ENCODE results near the gene SMIM10L2A. TPM values are rescaled to one million over a fixed set of nuclear protein-coding genes. Genes with fewer than 3 reads are reported as not detected.
"Not testable (repeated sequence)": the region's sequence is repeated elsewhere in the genome, so short reads cannot be mapped to it uniquely, and the experiment has no call there.

Gene SMIM10L2A
- total RNA-seq, 2 donors from 2014 or later, result 3.4 to 3.8 TPM

DNA sequence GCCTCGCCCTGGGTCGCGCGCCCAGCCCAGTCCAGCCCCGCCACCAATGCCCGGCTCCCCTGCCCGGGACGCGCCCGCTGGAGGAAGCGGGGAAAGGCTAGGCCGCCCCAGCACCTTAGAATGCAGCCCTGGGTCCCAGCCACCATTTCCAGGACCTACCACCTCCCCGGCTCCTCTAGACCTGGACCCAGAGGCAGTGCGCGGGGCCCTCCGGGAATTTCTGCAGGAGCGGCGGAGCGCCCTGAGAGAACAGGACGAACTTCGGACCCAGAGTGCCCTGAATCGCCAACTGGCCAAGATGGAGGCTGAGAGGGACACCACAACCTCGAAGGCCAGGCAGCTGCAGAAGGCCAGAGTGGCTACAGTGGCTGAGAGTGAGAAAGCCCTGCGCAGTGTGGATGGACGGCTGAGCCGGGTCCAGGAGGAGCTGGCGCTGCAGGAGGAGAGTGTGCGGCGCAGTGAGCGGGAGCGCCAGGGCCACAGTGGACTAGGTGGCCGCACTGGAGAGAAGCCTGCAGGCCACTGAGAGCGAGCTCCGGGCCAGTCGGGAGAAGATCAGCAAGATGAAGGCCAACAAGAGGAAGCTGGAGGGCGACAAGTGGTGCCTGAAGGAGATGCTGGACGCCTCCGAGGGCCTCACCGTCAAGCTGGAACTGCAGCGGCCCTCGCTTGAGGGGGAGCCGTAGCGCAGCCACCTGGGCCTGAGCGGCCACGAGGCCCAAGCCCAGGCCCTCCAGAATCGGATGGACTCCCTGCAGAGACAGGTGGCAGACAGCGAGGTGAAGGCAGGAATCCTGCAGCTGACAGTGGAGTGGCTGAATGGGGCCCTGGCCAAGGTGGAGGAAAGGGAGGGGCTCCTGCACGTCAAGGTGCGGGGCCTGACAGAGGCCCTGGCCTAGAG lies 15.5 kb downstream of the SMIM10L2A start:
- no peak for DNase-seq
- ATAC-seq, result no peak
- intact Hi-C loops (cut with DNase I), result no loop called here

DNA sequence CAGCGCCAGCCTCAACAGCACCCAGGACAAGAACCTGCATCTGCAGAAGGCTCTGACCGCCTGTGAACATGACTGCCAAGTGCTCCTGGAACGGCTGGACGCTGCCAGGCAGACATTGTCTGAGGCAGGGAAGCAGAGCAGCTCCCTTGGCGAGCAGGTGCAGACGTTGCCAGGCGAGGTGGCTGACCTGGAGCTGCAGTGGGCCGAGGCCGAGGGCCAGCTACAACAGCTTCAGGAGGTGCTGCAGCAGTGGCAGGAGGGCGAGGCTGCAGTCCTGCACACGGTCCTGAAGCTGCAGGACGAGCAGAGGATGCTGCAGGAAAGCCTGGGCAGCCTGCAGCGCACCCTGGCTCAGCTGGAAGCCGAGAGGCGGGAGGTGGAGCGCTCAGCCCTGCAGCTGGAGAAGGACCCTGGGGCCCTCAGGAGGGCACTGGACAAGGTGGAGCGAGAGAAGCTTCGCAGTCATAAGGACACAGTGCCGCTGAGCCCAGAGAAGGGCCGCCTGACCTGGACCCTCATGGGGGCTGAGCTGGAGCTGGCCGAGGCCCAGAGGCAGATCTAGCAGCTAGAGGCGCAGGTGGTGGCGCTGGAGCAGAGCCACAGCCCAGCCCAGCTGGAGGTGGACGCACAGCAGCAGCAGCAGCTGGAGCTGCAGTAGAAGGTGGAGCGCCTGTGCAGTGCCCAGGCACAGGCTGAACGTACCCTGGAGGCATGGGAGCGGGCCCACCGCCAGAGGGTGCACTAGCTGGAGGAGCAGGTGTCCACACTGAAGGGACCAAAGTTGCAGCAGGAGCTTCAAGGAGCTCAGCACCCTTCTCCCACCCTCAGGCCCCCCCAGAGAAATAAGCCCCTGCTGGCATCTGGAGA lies 16.4 kb downstream of the SMIM10L2A start:
- ATAC-seq, result no peak
- intact Hi-C loops (cut with DNase I), result no loop called here
- DNase-seq, result no peak

DNA sequence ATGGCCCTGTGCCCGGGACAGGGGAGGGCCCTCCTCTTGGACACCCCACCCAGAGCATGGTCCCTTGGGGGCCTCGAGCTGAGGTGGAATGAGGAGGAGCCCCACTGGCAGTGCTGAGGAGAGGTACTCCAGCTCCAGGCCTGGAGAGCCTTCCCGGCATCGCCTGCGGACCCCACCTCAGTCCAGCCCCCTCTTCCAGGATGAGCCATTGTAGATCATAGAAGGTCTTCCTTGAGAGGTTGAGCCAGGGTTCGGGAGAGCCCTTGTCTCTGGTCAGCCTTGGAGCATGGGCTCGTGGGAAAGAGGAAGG lies 16.9 kb downstream of the SMIM10L2A start:
- no peak for DNase-seq
- ATAC-seq, result no peak
- intact Hi-C loops (cut with DNase I), result no loop called here

DNA sequence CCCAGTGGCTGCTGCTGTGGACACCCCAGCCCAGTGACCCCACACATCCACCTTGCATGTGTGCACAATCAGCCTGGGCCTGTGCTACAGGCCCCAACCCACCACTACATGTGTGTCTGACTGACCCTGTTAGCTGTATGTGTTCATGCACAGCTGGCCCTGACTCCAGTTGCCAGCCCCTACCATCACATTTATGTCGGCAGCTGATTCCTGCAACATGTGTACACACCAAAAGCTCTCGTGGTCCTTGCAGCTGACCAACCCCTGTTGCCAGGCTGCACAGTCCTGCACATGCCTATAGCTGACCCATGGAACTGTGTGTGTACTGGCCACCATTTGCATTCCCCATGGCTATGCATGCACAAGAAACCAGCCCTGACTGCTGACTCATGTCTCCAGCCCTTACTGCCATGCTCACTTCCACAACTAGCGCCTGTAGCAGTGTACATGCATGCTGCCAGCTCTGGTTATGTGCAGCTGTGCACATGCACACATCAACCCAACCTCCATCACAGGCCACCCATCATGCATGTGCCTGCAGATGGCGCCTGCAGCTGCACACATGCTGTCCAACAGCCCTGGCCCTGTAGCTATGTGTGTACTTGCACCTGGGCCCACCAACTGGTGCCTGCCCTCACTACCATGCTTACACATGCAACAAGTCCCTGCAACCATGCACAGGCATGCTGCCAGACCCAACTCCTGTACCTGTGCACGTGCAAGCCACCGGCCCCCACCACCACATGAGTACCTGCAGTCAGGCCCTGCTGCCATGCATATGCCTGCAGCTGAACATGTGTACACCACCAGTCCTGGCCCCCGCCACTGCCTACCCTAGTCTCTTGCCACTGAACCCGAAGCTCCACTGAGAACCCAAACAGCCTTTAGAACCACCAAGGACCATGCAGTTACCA lies 28.1 kb downstream of the SMIM10L2A start:
- intact Hi-C loops (cut with DNase I), result no loop called here
- ATAC-seq (no peak), DNase-seq (no peak)

DNA sequence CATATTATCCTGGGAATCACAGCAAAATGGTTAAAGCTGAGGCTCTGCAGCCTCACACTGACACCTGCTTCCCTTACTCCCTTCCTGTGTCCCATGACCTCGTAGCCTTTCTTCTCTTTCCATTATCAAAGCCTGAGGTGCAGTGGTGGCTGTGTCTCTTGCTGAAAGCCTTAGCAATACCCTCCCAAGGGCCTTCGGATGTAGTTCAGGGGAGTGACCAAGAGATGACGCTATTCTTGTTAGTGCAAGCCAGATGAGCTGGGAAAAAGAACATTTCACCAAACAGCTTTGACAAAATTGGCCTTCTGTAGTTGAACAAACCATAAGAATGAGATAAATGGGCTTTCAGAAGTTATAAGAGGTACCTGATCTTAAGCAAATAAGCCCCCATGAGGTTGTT lies 31.6 kb downstream of the SMIM10L2A start:
- intact Hi-C loops (cut with DNase I), result no loop called here
- ATAC-seq (no peak), DNase-seq (no peak)

DNA sequence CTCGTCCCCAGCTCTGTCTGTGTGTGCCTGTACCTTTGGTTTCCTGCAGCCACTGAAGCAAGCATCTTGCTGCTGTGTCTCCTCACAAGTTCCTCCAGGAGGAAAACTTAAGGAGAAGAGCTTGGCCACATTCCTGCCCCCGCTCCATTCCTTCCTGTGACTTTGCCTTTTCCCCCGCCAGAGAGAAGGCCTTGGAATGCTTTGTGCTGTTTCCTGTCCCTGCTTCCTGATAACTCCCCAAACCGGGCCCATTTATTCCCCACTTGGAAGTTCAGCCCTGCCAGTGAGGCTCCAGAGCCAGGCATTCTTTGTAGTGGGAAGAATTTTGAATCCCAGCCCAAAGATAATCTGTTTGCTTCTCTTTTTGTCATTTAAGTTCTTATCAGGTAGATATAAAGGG lies 33.1 kb downstream of the SMIM10L2A start:
- DNase-seq, result no peak
- peak in 1 of 2 donors; percentile 50 for ATAC-seq
- intact Hi-C loops (cut with DNase I), result no loop called here

DNA sequence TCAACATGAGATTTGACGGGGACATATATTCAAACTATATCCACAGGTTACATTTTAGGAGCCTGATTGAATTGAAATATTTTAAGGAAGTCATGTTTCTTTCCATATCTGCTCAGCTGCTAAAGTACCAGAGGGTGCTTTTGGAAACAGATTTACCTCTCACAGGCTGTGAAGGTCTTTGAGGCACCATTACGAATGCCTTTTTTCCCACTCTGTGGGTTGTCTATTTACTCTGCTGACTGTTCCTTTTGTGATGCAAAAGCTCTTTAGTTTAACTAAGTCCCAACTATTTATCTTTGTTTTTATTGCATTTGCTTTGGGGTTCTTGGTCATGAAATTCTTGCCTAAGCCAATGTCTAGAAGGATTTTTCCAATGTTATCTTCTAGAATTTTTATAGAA lies 40.0 kb downstream of the SMIM10L2A start:
- DNase-seq; intact Hi-C loops (cut with DNase I): not testable (repeated sequence)

DNA sequence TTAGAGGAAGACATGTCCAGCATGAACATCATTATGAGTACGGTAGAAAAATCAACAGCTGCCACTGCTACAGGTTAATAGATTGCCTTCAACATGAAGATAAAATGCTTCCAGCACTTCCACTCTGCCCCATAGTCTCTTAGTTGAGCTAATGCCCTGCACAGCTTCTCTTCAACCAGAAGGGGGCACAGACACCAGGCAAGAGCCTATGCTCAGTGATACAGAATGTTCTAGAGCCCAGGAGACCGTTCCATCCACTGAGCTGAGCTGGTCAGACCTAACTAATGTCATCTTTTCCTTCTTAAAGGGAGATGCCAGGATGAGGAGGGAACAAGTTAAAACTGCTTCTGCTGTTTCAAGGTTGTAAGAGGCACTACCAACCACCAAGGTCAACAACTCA lies 42.2 kb downstream of the SMIM10L2A start:
- intact Hi-C loops (cut with DNase I), result no loop called here
- ATAC-seq, result no peak
- DNase-seq, result no peak

More for the DNA sequence above, 40.0 kb downstream of the SMIM10L2A start:
- not testable (repeated sequence) for ATAC-seq

DNA sequence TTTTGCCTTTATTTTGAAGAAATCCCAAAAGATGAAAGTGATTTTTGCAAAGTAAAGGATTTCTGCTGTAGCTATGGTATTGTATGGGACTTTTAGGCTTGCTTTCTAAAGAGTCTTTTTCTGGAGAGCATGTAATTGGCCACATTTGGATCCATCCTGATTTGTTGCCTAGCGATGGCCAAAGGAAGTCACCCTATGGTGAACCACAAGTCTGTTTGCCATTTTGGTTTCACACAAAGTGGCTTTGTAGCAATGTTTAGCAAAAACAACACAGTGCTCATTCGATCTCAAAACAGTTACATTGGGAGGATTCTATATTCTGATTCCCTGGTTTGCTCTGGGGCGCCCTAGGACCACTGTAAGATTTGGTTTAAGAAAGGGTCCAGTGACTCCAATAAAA lies 54.6 kb downstream of the SMIM10L2A start:
- intact Hi-C loops (cut with DNase I), result loop anchor here in 1 of 2 donors (2.0 to 10.0 kb wide), 2 partner anchors 290 to 362 kb away; no protein-coding TSS in a partner anchor
- DNase-seq, result no peak
- no peak for ATAC-seq

DNA sequence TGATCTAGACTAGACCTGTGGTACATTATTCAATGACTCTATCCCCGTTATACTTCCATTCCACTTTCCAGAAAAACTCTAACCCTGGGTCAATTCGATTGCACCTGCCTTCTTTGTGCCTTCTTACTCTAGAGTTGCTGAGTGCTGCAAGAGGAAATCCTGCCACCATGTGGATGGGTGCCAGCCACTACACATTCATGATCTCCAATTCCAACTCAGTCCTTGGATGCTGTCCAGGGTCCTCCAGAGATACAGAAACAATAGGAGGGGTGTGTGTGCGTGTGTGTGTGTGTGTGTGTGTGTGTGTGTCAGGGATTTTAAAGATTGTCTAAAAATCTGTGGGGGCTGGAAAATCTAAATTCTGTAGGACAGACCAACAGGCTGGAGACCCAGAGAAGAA lies 55.8 kb downstream of the SMIM10L2A start:
- DNase-seq (peak; percentile 82), ATAC-seq (peak; percentile 36 to 77)
- intact Hi-C loops (cut with DNase I), result loop anchor here in 1 of 2 donors (2.0 to 10.0 kb wide), 2 partner anchors 291 to 363 kb away; no protein-coding TSS in a partner anchor

Other genes starting within 250 kb of the SMIM10L2A start
- gene ETDA, start 169.9 kb upstream of the SMIM10L2A start, total RNA-seq, result not detected
- not detected for gene ETDC, start 112.5 kb upstream of the SMIM10L2A start, total RNA-seq
- gene ZNF75D, start 77.8 kb upstream of the SMIM10L2A start, total RNA-seq, result 1 to 10 TPM; 4.5 to 6.8 TPM
- gene ZNF449, start 77.1 kb upstream of the SMIM10L2A start, total RNA-seq, result 1 to 10 TPM; 6.0 to 7.0 TPM
- gene INTS6L, start 98.7 kb downstream of the SMIM10L2A start, total RNA-seq, result 10 to 100 TPM in 1 of 2 donors, 1 to 10 TPM in 1; 9.4 to 11.0 TPM